Epithelial cell of proximal tubule (primary cell): ENCODE results near the gene PIKFYVE. TPM values are rescaled to one million over a fixed set of nuclear protein-coding genes. Genes with fewer than 3 reads are reported as not detected.

Experiments
- DNase-seq: peaks from one replicate; pipeline ENCODE4 v3.0.0-alpha.2; 2011; ENCODE audit warnings: low read depth
- H3K4me3 ChIP-seq: 2 replicates; pipeline ENCODE4 v1.5.1; 2011; ENCODE audit warnings: low read depth, mild to moderate bottlenecking, low read length
- CTCF ChIP-seq: conservative IDR thresholded peaks from 2 replicates; pipeline ENCODE4 v1.5.1; 2012; ENCODE audit warnings: low read depth, mild to moderate bottlenecking, low read length
- total RNA-seq: library from RNA; depleted of rRNA; stranded (reverse); fragments of >200 nt; gene quantifications from 2 replicates; pipeline ENCODE4 v1.2.3, GENCODE V29; 2015

The PIKFYVE gene
- total RNA-seq, 1 donor from 2014 or later = 13.8 TPM

GRCh38 chr2:208285853-208286252 is 19.8 kb downstream of the PIKFYVE start:
- no peak for TF ChIP-seq CTCF
- no peak for DNase-seq
- no peak overlapping the region for H3K4me3 ChIP-seq

- no peak for TF ChIP-seq CTCF
- DNase-seq = no peak
- H3K4me3 ChIP-seq = no peak overlapping the region
These were observed 28.5 kb downstream of the PIKFYVE start for GRCh38 chr2:208294482-208295024.

- no peak for TF ChIP-seq CTCF
- H3K4me3 ChIP-seq = no peak overlapping the region
- no peak for DNase-seq
These were observed 29.8 kb downstream of the PIKFYVE start for GRCh38 chr2:208295834-208296233.

GRCh38 chr2:208296610-208297009 is 30.6 kb downstream of the PIKFYVE start:
- DNase-seq = no peak
- H3K4me3 ChIP-seq = no peak overlapping the region
- TF ChIP-seq CTCF = no peak

GRCh38 chr2:208297961-208298360 is 31.9 kb downstream of the PIKFYVE start:
- H3K4me3 ChIP-seq = no peak overlapping the region
- TF ChIP-seq CTCF = no peak
- no peak for DNase-seq

GRCh38 chr2:208300847-208301618 is 35.0 kb downstream of the PIKFYVE start:
- no peak for TF ChIP-seq CTCF
- no peak overlapping the region for H3K4me3 ChIP-seq
- DNase-seq = no peak

- no peak overlapping the region for H3K4me3 ChIP-seq
- TF ChIP-seq CTCF = no peak
- no peak for DNase-seq
These were observed 38.1 kb downstream of the PIKFYVE start for GRCh38 chr2:208304157-208304556.
